Activated T-cell treated with anti-CD3 and anti-CD28 coated beads, Interleukin-2, amount 50 U/mL, for 1 hour (primary cell): Measurements from ENCODE around the gene TNS3.

Experiments
- DNase-seq: peaks from one replicate; pipeline ENCODE4 v3.0.0-alpha.2; 2020

TNS3 gene

GRCh38 chr7:47292832-47293309 lies 289.0 kb downstream of the TNS3 start:
- DNase-seq, result no peak

- no peak for DNase-seq
Measured at GRCh38 chr7:47291461-47292081, 290.3 kb downstream of the TNS3 start.

DNA sequence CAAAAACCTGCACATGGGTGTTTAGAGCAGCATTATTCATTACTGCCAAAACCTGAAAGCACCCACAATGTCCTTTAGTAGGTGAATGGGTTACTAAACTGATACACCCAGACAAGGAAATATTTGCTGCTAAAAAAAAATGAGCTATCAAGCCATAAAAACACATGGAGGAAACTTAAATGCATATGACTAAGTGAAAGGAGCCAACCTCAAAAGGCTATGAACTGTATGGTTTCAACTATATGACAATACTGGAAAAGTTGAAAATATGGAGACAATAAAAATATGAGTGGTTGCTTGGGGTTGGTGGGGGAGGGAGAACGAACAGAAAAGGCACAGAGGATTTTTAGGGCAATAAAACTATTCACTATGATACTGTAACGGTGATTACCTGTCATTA lies 291.0 kb downstream of the TNS3 start:
- DNase-seq, result no peak

DNA sequence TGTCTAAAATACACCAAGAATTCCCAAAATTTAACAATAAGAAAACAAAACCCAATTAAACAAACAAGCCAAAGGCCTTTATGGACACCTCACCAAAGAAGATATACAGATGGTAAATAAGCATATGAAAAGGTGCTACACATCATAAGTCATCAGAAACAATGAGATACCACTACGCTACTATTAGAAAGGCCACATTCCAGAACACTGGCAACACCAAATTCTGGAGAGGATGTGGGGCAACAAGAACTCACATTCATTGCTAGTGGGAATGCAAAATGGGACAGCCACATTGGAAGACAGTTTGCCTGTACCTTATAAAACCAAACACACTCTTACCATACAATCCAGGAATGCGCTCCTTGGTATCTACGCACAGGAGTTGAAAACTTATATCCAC lies 291.4 kb downstream of the TNS3 start:
- DNase-seq, result no peak

DNA sequence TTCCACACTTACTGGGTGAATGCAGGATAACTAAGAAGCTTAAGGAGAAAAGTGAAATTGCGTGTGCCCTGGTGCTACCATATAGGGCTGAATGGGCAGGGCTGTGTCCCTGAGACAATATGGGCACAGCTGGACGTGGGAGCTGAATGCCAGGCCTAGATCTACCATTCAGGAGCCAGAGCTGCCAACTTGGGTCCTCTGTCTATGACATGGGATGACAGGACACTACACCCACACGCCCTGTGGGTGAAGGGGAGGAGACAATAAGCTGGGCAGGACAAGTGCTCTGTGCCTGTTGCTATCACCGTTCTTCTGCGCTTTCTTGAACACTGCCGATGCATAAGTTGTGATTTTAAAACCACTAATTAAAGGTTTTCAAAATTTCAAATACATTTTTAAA lies 293.9 kb downstream of the TNS3 start:
- no peak for DNase-seq

DNA sequence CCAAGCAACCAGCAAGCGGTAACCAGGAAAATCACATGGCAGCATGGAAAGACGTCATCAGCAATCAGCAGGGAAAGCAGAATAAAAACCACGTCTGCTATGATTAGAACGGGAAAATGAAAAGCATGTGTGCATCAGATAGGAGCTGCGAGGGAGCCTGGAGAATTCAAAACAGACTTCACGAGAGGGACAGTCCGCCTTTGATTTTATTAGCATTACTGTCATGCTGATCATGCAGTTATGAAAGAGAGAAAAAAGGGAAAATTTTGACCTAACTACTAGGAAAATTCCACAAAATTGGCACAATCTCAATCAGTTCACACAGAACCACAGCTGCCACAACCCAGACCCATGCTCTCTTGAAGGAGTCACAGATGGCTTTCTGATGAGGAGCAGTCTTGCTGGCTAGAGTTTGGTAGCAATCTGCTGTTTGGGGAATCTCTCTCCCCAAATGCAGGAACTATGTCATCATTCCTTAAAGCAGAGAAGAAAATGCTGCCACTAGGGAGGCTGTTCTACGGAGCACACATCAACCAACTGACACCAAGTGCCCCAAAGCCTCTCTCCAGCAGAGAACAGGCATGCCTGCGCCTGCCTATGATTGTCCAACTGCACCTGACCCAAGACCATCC lies 295.9 kb downstream of the TNS3 start:
- no peak for DNase-seq

DNA sequence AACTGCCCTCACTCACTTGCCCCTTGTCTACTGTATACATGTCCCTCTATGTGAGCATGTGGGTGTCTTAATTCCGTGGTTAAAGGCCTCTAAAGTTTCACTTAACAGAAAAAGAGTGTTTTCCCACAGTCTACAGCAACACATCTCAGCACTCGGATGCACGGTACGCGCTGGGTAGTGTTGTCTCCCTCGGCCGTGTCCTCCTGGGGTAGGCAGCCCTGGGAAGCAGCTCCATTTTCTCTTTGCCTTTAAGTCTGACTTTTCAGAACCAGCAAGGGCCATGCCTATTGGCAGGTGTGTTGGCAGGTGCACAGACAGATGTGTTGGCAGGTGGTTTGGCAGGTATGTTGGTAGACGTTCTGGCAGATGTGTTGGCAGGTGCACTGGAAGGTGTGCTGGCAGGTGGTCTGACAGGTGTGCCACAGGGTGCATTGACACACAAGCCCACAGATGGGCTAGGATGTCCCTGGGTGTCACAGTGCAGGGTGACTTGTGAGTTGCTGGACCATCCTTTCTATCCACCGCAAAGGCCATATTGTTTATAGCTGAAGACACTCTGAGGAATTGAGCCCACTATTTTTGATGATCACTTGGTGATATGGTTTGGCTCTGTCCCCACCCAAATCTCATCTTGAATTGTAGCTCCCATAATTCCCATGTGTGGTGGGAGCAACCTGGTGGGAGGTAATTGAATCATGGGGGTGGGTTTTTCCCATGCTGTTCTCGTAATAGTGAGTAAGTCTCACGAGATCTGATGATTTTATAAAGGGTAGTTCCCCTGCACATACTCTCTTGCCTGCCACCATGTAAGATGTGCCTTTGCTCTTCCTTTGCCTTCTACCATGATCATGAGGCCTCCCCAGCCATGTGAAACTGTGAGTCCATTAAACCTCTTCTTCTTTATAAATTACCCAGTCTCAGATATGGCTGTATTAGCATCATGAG lies 296.9 kb downstream of the TNS3 start:
- DNase-seq, result no peak

DNA sequence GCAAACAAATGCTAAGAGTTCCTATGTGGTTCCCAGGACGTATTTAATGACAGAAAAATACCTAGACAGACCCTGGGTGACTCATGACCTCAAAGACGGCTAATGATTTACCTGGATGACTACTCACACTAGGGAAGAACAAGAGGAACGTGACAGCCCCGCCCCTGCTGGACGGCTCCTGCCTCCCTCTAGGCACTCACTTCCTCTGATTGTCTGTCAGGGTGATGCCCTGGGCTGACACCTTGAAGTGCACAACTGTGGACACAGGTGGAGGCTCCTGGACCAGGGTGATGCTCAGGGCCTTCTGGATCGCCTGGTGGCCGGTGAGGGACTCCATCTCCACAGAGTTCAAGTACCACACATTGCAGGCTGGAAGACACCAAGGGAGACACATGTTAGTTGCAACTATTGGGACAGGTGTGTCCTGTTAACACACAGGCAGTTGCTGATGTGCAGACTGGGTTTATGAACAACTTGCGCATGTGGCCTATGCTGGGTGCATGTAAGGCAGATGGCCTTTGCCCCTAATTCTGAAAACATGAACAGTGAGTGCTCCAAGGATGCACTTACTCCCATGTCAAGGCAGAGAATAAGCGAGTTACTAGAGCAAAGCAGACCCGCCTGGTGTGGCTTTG lies 298.3 kb downstream of the TNS3 start:
- no peak for DNase-seq

DNA sequence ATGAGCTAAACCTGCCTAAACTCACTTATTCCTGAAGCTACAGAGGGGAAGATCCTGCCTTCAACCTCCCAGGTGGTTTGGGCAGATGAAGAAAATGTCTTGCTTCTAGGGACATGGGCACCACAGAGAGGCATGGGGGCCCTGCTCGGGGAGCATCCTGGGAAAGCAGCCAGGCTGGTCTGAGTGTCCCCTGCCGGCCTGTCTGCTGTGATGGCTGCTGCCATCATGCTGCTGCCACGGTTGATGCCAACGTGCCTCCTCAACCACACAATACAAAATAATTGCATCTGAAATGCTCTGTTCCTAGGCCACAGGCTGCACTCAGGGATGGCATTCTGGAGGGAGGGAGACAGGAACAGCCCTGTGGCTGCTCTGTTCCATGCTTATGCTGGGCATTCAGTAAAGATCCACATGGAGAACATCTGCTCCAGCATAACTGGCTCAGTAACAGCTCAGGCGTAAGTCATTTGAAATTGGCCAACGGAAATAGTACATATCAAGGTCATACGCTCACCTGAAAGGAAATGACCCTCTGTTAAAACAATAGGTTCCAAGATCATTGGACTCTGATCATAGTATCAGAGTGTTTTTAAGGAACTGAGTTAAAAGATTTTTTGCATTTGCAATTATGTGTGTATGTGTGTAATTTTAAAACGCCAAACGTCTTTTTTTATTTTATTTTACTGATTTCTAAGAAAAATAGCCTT lies 299.0 kb downstream of the TNS3 start:
- no peak for DNase-seq

- no peak for DNase-seq
Measured at GRCh38 chr7:47281966-47282643, 299.8 kb downstream of the TNS3 start.

DNA sequence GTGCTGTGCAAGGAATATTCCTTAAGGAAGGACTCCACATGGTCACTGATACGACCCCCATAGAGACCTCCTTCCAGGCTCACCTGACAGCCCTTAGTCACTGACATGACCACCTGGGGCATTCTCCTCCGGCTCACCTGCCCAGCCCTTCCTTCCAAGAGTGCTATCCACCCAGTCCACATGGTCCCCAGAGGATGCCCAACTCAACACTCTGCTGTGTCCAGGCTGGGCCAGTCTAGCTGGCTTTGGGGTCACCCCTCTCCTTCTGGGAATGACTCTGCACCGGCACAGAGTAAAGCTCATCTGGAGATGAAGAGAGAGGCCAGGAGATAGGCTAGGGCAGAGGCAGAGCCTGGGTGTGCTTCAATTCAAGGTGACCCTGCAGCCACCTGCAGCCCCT lies 300.8 kb downstream of the TNS3 start:
- no peak for DNase-seq

DNA sequence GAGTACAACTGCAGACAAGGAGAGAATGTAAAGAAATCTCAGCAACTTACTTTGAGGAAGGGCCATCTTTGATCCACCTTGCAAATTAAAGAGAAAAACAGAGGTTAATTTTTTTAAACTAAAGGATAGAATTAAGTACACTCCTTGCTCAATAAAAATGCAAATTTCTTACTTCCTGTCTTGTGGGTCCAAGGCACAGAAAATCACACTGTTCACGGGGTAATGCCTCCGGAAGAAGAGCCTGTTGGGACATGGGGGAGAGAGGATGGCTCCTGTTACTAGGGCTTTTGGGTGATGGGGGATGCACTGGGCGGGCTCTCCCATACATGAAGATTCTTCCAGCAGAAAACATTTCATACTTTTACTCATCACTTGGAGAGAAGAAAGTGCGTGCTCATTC lies 301.8 kb downstream of the TNS3 start:
- no peak for DNase-seq

DNA sequence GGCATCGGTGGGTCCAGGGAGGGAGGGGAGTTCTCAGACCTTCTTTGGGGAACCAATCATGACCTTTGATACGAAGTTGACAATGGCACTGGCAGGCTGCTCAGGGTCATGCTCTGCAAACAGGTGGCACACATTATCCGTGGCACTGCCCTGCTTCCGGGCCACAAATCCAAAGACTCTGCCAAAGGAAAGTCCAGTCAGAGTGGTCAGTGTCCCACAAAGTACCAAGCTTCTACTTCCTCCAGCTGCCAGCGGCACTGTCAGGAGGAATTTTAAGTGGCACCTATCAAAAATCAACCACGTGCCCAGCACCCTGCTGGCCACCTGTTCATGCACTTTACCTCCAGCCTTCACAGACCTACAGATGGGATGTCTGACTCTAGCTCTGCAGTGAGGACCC lies 303.9 kb downstream of the TNS3 start:
- DNase-seq, result no peak

DNA sequence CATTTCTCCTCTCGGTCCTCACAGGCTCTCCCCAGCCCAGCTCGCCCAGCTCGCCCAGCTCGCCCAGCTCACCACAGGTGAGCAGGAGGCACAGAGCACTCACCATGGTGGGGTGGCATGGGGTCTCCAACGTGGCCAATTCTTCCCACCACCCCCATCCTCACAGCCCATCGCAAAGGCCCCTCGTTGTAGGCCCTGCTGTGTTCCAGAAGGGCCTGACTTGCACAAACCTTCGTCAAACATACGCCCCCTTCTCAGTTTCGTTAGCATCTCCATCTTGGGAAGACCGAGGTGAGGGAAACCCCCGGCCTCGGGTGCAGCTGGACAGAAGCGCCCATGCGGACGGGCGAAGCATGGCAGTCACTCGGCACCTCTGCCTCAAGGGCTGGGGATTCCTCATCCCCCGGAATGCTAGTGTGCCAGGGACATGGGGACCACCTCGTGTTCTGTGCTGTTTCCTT lies 304.6 kb downstream of the TNS3 start:
- DNase-seq, result no peak

GRCh38 chr7:47273974-47274766 lies 307.7 kb downstream of the TNS3 start:
- no peak for DNase-seq

GRCh38 chr7:47273088-47273487 lies 308.8 kb downstream of the TNS3 start:
- DNase-seq, result no peak

- no peak for DNase-seq
Measured at GRCh38 chr7:47271749-47272148, 310.2 kb downstream of the TNS3 start.

DNA sequence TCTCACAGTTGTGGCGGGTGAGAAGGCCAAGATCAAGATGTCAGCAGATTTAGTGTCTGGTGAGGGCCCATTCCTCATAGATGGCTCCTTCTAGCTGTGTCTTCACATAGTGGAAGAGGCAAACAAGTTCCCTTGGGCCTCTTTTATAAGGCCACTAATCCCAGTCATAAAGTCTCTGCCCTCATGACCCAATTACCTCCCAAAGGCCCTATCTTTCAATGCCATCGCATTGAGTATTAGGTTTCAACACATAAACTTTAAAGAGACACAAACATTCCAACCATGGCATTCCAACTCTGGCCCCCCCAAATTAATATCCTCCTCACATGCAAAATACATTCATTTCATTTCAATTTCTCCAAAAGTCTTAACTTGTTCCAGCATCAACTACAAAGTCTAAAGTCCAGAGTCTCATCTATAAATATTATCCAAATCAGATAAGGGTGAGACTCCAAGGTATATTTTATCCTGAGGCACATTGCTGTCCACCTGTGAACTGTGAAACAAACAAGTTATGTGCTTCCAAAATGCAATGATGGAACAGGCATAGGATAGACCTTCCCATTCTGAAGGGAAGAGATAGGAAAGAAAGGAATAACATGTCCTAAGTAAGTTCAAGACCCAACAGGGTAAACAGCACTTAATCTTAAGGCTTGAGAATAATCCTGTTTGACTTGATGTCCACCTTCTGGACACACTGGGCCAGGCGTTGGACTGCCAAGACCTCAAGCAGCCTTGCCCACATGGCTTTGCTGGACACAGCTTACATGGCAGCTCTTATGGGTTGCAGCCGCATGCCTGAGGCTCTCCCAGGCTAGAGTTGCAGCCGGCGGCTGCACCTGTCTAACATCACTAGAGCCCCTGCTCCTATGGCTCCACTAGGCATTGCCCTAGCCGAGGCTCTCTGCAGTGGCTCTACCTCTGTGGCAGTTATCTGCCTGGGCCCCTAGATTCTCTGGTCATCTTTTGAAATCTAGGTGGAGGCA lies 312.8 kb downstream of the TNS3 start:
- DNase-seq, result no peak

GRCh38 chr7:47267346-47267745 lies 314.6 kb downstream of the TNS3 start:
- DNase-seq, result no peak

DNA sequence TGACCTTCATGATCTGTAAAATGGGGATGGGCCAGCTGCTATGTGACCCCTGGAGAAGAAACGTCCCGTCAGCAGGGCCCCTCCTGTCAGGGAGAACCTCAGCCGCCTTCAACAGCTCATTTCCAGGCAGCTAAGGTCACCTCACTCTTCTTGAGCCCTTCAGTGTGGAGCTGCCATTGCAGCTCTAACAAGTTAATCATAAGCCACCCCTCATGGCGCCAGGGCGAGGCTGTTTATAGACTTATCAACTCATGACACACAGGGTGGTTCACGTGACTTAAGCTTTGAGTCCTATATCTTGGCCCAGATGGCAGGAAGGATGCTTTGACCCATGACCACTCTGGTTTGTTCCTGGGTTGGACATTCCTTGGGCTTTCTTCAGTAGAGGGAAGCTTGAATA lies 315.1 kb downstream of the TNS3 start:
- DNase-seq, result no peak
